HG03520 (cell line): ENCODE data around the gene RBM26.

ENCODE experiments used
- ATAC-seq: cut with Tn5 transposase; IDR thresholded peaks from one replicate; pipeline ENCODE4 v1.9.1; 2021; ENCODE audit warnings: mild to moderate bottlenecking, moderate library complexity; ENCODE audit not compliant: unreplicated experiment

RBM26 gene

GRCh38 chr13:79405831-79406596 is at the start of gene RBM26:
RBM26 (minus strand) TSS chr13:79406255; CDS start chr13:79405774, 481 bp downstream.
- ATAC-seq: peak; percentile 72

GRCh38 chr13:79455331-79455730 is 49.3 kb upstream of the RBM26 start:
- ATAC-seq: no peak

- ATAC-seq: no peak
These were observed 46.3 kb upstream of the RBM26 start for GRCh38 chr13:79452239-79452913.

GRCh38 chr13:79451500-79451962 is 45.5 kb upstream of the RBM26 start:
- peak; percentile 100 for ATAC-seq

GRCh38 chr13:79450110-79450509 is 44.1 kb upstream of the RBM26 start:
- ATAC-seq: no peak

GRCh38 chr13:79448413-79448812 is 42.4 kb upstream of the RBM26 start:
- no peak for ATAC-seq

- no peak for ATAC-seq
These were observed 41.7 kb upstream of the RBM26 start for GRCh38 chr13:79447741-79448140.

GRCh38 chr13:79447141-79447540 is 41.1 kb upstream of the RBM26 start:
- ATAC-seq: no peak

GRCh38 chr13:79445968-79446645 is 40.1 kb upstream of the RBM26 start:
- no peak for ATAC-seq

GRCh38 chr13:79442706-79443105 is 36.7 kb upstream of the RBM26 start:
- no peak for ATAC-seq

- no peak for ATAC-seq
These were observed 36.2 kb upstream of the RBM26 start for GRCh38 chr13:79442221-79442620.

GRCh38 chr13:79440958-79441528 is 35.0 kb upstream of the RBM26 start:
- ATAC-seq: no peak

GRCh38 chr13:79439275-79439674 is 33.2 kb upstream of the RBM26 start:
- no peak for ATAC-seq

- ATAC-seq: no peak
These were observed 29.5 kb upstream of the RBM26 start for GRCh38 chr13:79435561-79435990.

GRCh38 chr13:79434556-79434955 is 28.5 kb upstream of the RBM26 start:
- no peak for ATAC-seq

GRCh38 chr13:79432992-79433391 is 26.9 kb upstream of the RBM26 start:
- ATAC-seq: no peak

GRCh38 chr13:79432086-79432485 is 26.0 kb upstream of the RBM26 start:
- ATAC-seq: no peak

- ATAC-seq: no peak
These were observed 23.3 kb upstream of the RBM26 start for GRCh38 chr13:79429309-79429708.

- ATAC-seq: no peak
These were observed 21.8 kb upstream of the RBM26 start for GRCh38 chr13:79427883-79428282.

- ATAC-seq: no peak
These were observed 21.2 kb upstream of the RBM26 start for GRCh38 chr13:79427265-79427664.
